Fibroblast of villous mesenchyme (primary cell): Measurements from ENCODE around the gene CHAT. TPM values are rescaled to one million over a fixed set of nuclear protein-coding genes. Genes with fewer than 3 reads are reported as not detected.
A peak's percentile ranks its signal among the peaks of the same experiment; 100 is the strongest.

Source experiments
- DNase-seq: peaks from one replicate; pipeline ENCODE4 v3.0.0-alpha.2; 2010; ENCODE audit warnings: low read depth
- H3K4me3 ChIP-seq: 2 replicates; pipeline ENCODE4 v1.5.1; 2011; ENCODE audit warnings: low read depth, mild to moderate bottlenecking, low read length
- CTCF ChIP-seq: IDR thresholded peaks from 2 replicates; pipeline ENCODE4 v1.5.1; 2012; ENCODE audit warnings: low read depth, mild to moderate bottlenecking, low read length; ENCODE audit not compliant: insufficient read depth
- total RNA-seq: library from RNA; depleted of rRNA; stranded (reverse); fragments of >200 nt; gene quantifications from 2 replicates; pipeline ENCODE4 v1.2.3, GENCODE V29; 2012

Gene CHAT
- total RNA-seq, 1 donor, result not detected

GRCh38 chr10:49634069-49634660 is 20.3 kb downstream of the CHAT start:
- TF ChIP-seq CTCF, result no peak
- no peak for DNase-seq
- H3K4me3 ChIP-seq, result no peak overlapping the region

- TF ChIP-seq CTCF, result no peak
- no peak for DNase-seq
- no peak overlapping the region for H3K4me3 ChIP-seq
Measured at GRCh38 chr10:49642311-49642710, 28.5 kb downstream of the CHAT start.

GRCh38 chr10:49643241-49644034 is 29.6 kb downstream of the CHAT start:
- no peak overlapping the region for H3K4me3 ChIP-seq
- DNase-seq, result no peak
- TF ChIP-seq CTCF, result no peak

GRCh38 chr10:49644035-49644646 is 30.3 kb downstream of the CHAT start:
- no peak overlapping the region for H3K4me3 ChIP-seq
- no peak for DNase-seq
- TF ChIP-seq CTCF, result no peak

- DNase-seq, result no peak
- no peak for TF ChIP-seq CTCF
- H3K4me3 ChIP-seq, result no peak overlapping the region
Measured at GRCh38 chr10:49645417-49645816, 31.6 kb downstream of the CHAT start.

- TF ChIP-seq CTCF, result no peak
- H3K4me3 ChIP-seq, result no peak overlapping the region
Measured at GRCh38 chr10:49645871-49646870, 32.3 kb downstream of the CHAT start.

More at GRCh38 chr10:49645871-49646870, 32.3 kb downstream of the CHAT start:
- DNase-seq, result peak; percentile 21
